Eye (tissue), 1 donor: Measurements from ENCODE around the gene RAD51B.
A peak's percentile ranks its signal among the peaks of the same experiment; 100 is the strongest.

Source experiments
- DNase-seq: peaks from one replicate; pipeline ENCODE4 v3.0.0-alpha.2; 2015

RAD51B gene

DNA sequence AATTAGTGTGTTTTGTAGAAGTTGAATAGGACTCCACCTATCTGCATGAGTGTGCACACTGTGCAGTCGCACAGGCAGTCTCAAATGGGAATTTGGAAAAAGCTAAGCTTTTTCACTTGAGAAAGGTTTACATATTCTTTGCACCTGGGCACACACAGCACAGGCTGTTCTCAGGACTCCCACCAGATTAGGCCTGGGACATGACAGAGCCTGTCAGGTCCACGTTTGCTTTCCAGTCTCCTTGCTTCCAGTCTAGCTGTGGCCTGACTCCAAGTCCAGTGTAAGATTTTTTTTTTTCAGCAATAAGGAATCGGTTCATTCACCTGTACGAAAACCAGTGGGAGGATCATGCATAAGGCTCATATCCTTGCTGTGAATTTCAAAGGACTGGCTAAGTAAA lies 792.0 kb downstream of the RAD51B start:
- no peak for DNase-seq

DNA sequence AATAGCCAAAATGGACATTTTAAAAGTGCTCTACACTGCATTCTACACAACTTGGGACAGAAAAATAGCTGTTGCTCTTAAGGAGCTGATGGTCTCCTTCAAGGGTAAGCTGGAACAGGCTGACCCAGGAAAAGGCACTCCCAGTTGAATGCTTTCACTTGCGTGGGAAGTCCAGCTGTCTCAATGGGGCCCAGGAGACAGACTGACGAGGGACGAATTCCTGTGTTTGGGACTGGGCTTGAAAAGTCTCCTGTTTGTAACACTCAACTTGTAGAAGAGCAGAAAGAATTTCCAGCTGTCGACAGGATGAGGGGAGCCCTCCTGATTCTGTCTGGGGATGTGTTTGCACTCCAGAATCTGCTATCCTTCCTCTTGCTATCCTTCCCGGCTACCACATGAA lies 792.5 kb downstream of the RAD51B start:
- DNase-seq: no peak

DNA sequence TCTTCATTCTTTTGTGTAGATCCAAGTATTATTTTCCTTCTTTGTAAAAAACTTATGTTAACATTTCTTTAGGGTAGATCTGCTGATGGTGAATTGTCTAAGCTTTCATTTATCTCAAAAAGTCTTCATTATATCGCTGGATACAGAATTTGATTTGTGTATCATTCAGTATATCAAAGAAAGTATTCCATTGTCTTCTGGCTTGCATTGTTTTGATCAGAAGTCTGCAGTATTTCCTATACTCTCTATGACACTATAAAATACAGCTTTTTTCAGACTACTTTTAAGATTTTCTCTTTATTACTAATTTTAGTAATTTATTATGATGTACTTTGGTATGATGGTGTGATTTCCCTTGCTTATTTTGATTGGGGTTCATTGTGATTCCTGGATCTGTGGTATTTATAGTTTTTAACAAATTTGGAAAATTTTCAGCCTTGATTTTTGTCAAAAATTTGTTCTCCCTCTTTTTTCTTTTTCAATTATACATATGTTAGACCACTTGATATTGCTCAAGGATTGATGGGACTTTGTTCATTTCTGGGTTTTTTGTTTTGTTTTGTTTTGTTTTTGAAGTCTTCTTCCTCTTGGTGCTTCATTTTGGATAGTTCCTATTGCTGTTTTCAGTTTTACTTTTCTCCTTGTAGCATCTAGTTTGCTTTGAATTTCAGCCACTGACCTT lies 796.8 kb downstream of the RAD51B start:
- DNase-seq: no peak

GRCh38 chr14:68619790-68620574 lies 800.4 kb downstream of the RAD51B start:
- no peak for DNase-seq

GRCh38 chr14:68621400-68622365 lies 802.1 kb downstream of the RAD51B start:
- DNase-seq: peak; percentile 74

DNA sequence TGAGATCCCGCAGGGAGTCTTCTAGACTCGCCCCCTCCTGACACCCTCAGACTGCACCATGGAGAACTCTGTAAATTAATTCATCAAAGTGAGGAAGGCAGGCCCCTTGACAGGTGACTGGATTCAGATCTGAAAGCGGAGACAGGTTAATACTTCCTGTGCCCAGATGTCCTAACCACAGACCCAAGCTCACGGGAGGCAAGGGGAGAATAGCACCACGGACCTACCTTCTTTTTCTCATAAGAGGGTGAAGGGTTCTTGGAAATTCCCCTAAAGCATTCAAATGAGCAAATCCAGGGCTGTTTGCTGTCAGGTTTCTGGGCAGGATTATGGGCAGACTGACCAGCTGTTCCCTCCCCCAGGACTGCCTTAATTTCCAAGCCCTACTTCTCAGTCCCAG lies 803.3 kb downstream of the RAD51B start:
- no peak for DNase-seq

DNA sequence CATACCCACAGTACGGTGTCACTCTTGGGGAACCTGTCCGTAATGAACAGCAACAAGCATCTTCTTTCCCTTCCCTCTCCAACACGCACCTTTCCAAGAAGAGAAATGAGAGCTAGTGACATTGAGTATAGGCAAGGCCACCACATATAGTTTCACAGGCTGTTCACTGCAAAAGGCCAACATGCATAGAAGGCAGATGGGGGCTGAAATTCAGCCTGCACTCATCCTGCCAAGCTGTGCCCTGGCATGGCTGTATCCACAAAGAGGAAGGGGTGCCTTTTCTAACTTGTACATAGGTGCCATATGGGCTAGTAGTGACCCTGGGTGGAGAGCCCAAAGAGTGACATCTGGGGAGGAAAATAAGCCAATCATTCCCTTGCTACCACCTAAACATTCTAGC lies 803.7 kb downstream of the RAD51B start:
- DNase-seq: no peak

GRCh38 chr14:68623826-68624225 lies 804.2 kb downstream of the RAD51B start:
- no peak for DNase-seq

DNA sequence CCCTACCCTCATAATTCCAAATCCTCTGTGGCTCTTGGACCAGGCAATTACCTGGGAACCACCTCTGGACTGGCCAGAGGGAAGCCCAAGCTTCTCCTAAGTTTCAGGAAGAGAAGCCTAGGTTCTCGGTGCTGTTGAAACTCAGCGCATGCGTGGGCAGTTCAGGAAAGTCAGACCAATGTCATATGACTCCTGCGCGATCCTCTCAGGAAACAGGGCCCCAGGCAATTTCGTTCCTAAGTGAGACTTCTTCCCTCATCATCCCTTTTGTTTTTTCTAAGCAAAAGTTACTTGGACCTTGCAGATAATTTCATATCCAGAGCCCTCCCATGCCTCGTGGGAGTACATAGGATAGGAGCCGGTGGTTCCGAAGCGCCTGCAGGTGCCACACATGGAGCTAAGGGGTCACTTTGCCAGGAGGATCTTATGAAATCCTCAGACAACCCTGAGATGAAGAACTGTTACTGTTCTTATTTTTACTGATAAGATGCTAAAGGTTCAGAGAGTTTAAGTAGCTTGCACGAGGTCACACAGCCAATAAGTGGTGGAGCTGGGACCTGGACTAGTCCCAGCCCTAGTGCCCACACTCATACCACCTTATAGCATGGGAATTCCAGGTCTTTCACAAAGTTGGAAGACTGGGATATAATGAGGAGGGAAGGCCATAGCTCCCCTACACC lies 805.1 kb downstream of the RAD51B start:
- DNase-seq: no peak

DNA sequence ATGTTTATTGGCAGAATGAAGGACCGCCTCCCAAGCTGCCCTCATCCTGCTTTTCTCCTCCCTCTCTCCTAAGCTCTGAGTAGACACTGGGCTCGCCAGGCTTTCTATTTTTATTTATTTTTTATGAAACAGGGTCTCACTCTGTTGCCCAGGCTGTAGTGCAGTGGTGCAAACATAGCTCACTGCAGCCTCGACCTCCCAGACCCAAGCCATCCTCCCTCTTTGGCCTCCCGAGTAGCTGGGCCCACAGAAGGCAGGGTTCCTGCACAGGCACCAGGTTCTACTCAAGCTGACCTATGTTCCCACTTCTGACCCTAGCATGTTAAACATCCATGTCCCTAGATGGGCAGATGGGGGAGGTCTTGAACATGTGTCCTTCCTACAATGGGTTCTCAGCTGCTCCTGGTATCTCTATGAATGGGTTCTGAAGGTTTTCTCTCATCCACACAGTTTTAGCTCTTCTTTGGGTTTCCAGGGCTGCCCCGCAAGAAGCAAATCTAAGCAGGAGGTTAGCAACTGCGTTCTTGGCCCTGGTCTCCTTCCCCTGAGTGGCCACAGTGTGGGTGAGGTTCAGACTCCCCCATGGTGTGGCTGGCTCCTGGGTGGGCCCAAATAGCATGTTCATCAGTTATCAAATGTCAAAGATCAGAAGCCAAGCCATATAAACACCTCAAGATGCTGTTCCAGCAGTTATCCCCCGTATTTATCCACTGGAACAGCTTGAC lies 805.9 kb downstream of the RAD51B start:
- no peak for DNase-seq

DNA sequence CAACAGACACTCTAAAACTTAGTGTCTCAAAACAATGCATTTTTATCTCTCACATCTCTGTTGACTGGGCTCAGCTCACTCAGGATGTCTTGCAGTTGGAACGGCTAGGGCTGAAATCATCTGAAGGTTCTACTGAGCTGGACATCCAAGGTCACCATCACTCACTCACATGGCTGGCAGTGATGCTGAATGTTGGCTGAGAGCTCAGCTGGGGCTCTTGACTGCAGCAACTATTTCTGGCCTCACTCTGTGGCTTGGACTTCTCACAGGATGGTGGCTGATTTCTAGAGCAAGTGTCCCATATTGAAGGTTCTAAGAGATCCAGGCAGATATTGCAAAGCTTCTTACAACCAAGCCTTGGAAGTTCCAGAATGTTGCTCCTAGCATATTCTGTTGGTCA lies 806.8 kb downstream of the RAD51B start:
- no peak for DNase-seq

DNA sequence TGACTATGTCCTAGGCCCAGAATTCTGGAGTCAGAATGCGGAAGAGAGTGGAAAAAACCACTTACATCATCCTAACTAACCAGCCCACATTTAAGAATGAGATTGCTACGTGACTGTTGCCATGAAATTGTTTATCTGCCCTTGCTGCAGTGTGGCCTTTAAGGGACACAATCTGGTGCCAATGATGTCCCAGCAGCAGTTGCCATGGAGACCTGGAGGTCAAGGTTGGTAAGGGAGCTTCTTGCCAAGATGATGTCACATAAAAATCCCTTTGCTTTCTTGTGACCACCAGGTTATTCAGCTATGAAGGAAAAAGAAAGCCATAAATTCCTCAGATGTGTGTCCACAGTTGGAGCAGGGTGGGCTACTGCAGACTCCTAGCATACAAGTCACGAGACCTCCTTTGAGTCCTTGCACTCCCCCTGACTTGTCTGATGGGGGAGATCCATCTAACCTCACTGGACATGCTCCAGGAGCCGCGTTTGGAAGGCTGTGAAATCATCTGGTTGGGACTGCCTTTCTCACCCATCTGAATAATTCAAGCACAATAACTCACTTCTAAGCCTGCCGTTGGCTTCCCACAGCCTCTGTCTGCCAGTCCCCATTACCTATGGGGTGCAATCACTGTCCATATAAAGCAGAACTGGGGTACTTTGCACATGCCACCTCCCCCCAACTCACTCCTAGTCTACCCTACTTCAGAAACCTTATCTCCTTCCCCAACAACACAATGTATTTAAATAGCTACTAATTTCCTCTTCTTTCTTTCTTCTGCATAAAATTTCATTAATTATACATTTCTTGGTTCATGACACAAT lies 807.7 kb downstream of the RAD51B start:
- peak; percentile 56 for DNase-seq

- DNase-seq: peak; percentile 91
Observed at GRCh38 chr14:68627868-68628604, 808.5 kb downstream of the RAD51B start.

DNA sequence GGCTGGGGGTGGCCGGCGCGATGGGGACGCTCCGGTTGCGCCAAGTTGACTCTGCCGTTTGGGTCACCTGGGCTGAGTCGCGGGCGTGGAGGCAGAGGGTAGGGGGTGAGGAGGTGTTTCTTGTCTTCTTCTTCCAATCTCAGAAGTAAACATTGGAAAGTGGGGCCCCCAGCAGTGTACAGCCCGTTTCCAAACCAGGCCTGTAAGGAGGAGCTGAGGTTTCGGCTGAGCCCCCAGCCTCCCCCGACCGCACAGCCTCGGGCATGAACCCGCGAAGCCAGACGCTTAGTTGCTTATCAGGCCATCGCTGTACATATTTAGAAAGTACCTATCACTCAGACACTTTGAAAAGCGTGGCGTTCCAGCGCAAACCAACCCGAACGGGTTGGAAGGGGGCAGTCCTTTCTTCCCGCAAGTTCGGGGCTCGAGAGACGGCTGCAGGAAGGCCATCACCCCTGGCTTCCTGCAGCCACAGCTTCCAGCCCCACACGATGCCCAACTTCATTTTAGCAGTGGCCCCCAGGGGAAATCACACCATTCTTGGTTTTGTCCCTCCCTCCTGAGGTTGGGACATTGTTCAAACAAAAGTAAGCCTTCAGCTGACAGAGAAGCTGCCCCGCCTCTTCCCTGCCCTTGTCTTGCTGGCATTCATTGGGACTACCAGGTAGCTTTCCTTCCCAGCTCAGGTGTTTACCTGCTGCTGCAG lies 809.2 kb downstream of the RAD51B start:
- no peak for DNase-seq

DNA sequence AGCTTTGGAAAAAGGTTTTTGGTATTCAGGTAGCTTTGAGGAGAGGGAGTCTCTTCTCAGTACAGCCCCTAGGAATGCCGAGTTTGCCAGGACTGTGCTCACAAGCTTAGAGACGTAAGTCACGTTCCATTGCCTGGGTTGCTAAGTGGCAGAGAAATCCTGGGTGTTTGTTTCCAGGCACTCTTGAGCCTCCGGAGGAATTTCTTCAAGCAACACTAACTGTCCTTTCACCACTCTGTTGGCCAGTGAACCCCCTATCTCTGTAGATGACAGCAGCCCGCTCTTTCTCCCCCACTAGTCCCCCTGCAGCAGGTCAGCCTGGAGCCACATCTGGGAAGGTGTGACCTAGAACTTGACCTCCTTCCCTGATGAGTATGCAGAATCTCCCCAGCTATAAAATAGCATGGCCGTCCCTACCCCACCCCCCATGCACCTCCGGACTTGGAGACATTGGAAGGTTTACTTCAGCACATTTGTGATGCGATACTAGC lies 810.5 kb downstream of the RAD51B start:
- no peak for DNase-seq

- DNase-seq: no peak
Observed at GRCh38 chr14:68630611-68631393, 811.2 kb downstream of the RAD51B start.

- DNase-seq: no peak
Observed at GRCh38 chr14:68631394-68632053, 811.9 kb downstream of the RAD51B start.
